H1 (cell line): ENCODE measurements around the gene NDUFB2. TPM values are rescaled to one million over a fixed set of nuclear protein-coding genes. Genes with fewer than 3 reads are reported as not detected.

Experiments used
- CTCF ChIA-PET: fragments of 300-600 bp; sonication (Branson Sonifier 250); formaldehyde crosslinking; loops from one replicate; lab custom pipeline; 2021; ENCODE audit not compliant: partially characterized antibody; lab: Charles Lee
- POLR2A ChIA-PET: fragments of 300-600 bp; sonication (Branson Sonifier 250); formaldehyde crosslinking; loops from one replicate; lab custom pipeline; 2021; ENCODE audit warnings: inconsistent platforms; ENCODE audit not compliant: partially characterized antibody; lab: Charles Lee
- DNase-seq, 2 experiments: peaks; one replicate each; pipeline versions ENCODE4 v3.0.0 to v3.0.0-alpha.2; 2010 to 2022; ENCODE audit warnings: low spot score in 2 of 2, low read depth in 1 of 2, mixed read lengths in 1 of 2
- FAIRE-seq: peaks from 2 replicates; lab custom pipeline; 2011; peaks lifted over from hg19 to GRCh38; lab: Jason Lieb, UNC
- H2AFZ ChIP-seq: 2 replicates; pipeline ENCODE4 v1.8.1; 2012; ENCODE audit warnings: low read length, inconsistent platforms
- H2AK5ac ChIP-seq: 2 replicates; pipeline ENCODE4 v1.6.1; 2013; ENCODE audit warnings: low read depth, low read length
- H2BK120ac ChIP-seq: replicated peaks from 2 replicates; pipeline ENCODE3; 2013; ENCODE audit warnings: low read depth, low read length, inconsistent platforms
- H2BK12ac ChIP-seq: 2 replicates; pipeline ENCODE4 v1.6.1; 2013; ENCODE audit warnings: low read depth, low read length
- H2BK15ac ChIP-seq: 2 replicates; pipeline ENCODE4 v1.6.1; 2013; ENCODE audit warnings: low read length
- H2BK20ac ChIP-seq: 2 replicates; pipeline ENCODE4 v1.6.1; 2013; ENCODE audit warnings: low read length
- H2BK5ac ChIP-seq: 2 replicates; pipeline ENCODE4 v1.6.1; 2013; ENCODE audit warnings: low read depth, low read length
- H3K14ac ChIP-seq: 2 replicates; pipeline ENCODE4 v1.6.1; 2013; ENCODE audit warnings: inconsistent platforms; ENCODE audit not compliant: insufficient read length
- H3K18ac ChIP-seq: 2 replicates; pipeline ENCODE4 v1.6.1; 2013; ENCODE audit warnings: low read length; ENCODE audit errors: extremely low read depth
- H3K23ac ChIP-seq: 2 replicates; pipeline ENCODE4 v1.6.1; 2013; ENCODE audit warnings: inconsistent platforms; ENCODE audit not compliant: insufficient read length
- H3K23me2 ChIP-seq: 2 replicates; pipeline ENCODE4 v1.6.1; 2013; ENCODE audit warnings: low read depth, low read length
- H3K27ac ChIP-seq: 2 replicates; pipeline ENCODE4 v1.6.1; 2011; ENCODE audit warnings: low read depth, low read length, inconsistent platforms
- H3K27me3 ChIP-seq, 4 experiments: replicated peaks in 1 of 4; 1 replicate in 1 of 4; 2 replicates in 3 of 4; pipeline versions ENCODE4 v1.6.1 to v1.8.1; 2011 to 2013; ENCODE audit warnings: low read length in 3 of 4, mild to moderate bottlenecking in 3 of 4, inconsistent platforms in 2 of 4, mixed read lengths in 2 of 4, moderate library complexity in 1 of 4; ENCODE audit not compliant: control insufficient read depth in 3 of 4, insufficient read depth in 3 of 4; ENCODE audit errors: extremely low read depth in 1 of 4
- H3K36me3 ChIP-seq, 4 experiments: 2 replicates each; pipeline versions ENCODE4 v1.6.1 to v1.8.1; 2011 to 2013; ENCODE audit warnings: mild to moderate bottlenecking in 4 of 4, low read length in 3 of 4, moderate library complexity in 2 of 4, control low read depth in 1 of 4, inconsistent platforms in 1 of 4; ENCODE audit not compliant: insufficient read depth in 4 of 4, control insufficient read depth in 2 of 4
- H3K4ac ChIP-seq: replicated peaks from 2 replicates; pipeline ENCODE3; 2013; ENCODE audit warnings: low read length, low read depth, mixed read lengths, inconsistent platforms; ENCODE audit not compliant: insufficient read length
- H3K4me1 ChIP-seq, 4 experiments: replicated peaks in 1 of 4; 1 replicate in 1 of 4; 2 replicates in 3 of 4; pipeline versions ENCODE4 v1.6.1 to v1.8.1; 2011 to 2013; ENCODE audit warnings: low read length in 3 of 4, inconsistent platforms in 2 of 4, mixed read lengths in 1 of 4; ENCODE audit not compliant: insufficient read depth in 4 of 4, control insufficient read depth in 3 of 4
- H3K4me2 ChIP-seq, 2 experiments: 2 replicates each; pipeline versions ENCODE4 v1.6.1 to v1.8.1; 2011 to 2013; ENCODE audit warnings: low read depth in 2 of 2, low read length in 2 of 2, control low read depth in 1 of 2, inconsistent platforms in 1 of 2, mild to moderate bottlenecking in 1 of 2; ENCODE audit not compliant: insufficient read depth in 1 of 2
- H3K4me3 ChIP-seq, 4 experiments: fragments of 200-600, 300-600 bp in 1 of 4; sonication (generic), shearing (Covaris generic), sonication (Bioruptor Twin) in 1 of 4; 2 replicates each; pipeline versions ENCODE4 v1.5.1 to v1.8.1; 2011 to 2016; ENCODE audit warnings: low read length in 4 of 4, low read depth in 3 of 4, control low read depth in 2 of 4, inconsistent platforms in 2 of 4, mild to moderate bottlenecking in 2 of 4, mixed read lengths in 1 of 4, moderate library complexity in 1 of 4; ENCODE audit not compliant: insufficient read depth in 2 of 4; ENCODE audit errors: extremely low read depth in 1 of 4
- H3K56ac ChIP-seq: replicated peaks from 2 replicates; pipeline ENCODE3; 2013; ENCODE audit warnings: low read depth, mild to moderate bottlenecking, mixed read lengths, low read length, inconsistent platforms; ENCODE audit not compliant: insufficient read length
- H3K79me1 ChIP-seq: 2 replicates; pipeline ENCODE4 v1.6.1; 2013; ENCODE audit warnings: low read depth, low read length, control low read depth
- H3K79me2 ChIP-seq, 2 experiments: 2 replicates each; pipeline versions ENCODE4 v1.6.1 to v1.8.1; 2012 to 2013; ENCODE audit warnings: low read length in 2 of 2, mild to moderate bottlenecking in 2 of 2, inconsistent platforms in 1 of 2; ENCODE audit not compliant: insufficient read depth in 2 of 2, control insufficient read depth in 1 of 2
- H3K9ac ChIP-seq, 4 experiments: replicated peaks in 1 of 4; 1 replicate in 1 of 4; 2 replicates in 3 of 4; pipeline versions ENCODE4 v1.6.1 to v1.8.1; 2011 to 2013; ENCODE audit warnings: low read depth in 3 of 4, low read length in 3 of 4, control low read depth in 2 of 4, mild to moderate bottlenecking in 2 of 4, moderate library complexity in 2 of 4, inconsistent platforms in 1 of 4; ENCODE audit errors: extremely low read depth in 1 of 4
- H3K9me3 ChIP-seq, 2 experiments: 2 replicates each; pipeline versions ENCODE4 v1.6.1 to v1.8.1; 2012 to 2013; ENCODE audit warnings: mild to moderate bottlenecking in 2 of 2, moderate library complexity in 2 of 2, control low read depth in 1 of 2, inconsistent platforms in 1 of 2, low read depth in 1 of 2, low read length in 1 of 2, mixed read lengths in 1 of 2; ENCODE audit not compliant: insufficient read depth in 2 of 2
- H4K20me1 ChIP-seq, 2 experiments: replicated peaks in 1 of 2; 2 replicates each; pipeline versions ENCODE3 to v1.8.1; 2011 to 2013; ENCODE audit warnings: inconsistent platforms in 2 of 2, low read length in 2 of 2, mild to moderate bottlenecking in 1 of 2; ENCODE audit not compliant: insufficient read depth in 2 of 2, control insufficient read depth in 1 of 2
- H4K5ac ChIP-seq: 2 replicates; pipeline ENCODE4 v1.6.1; 2013; ENCODE audit warnings: low read length, low read depth, mixed read lengths, inconsistent platforms; ENCODE audit not compliant: insufficient read length
- H4K8ac ChIP-seq: 2 replicates; pipeline ENCODE4 v1.8.0; 2013; ENCODE audit warnings: mild to moderate bottlenecking, moderate library complexity, low read length, inconsistent platforms; ENCODE audit not compliant: insufficient read depth; ENCODE audit errors: extremely low read depth
- H4K91ac ChIP-seq: replicated peaks from 2 replicates; pipeline ENCODE3; 2013; ENCODE audit warnings: low read length, mixed read lengths, inconsistent platforms; ENCODE audit not compliant: insufficient read length
- RNF2 ChIP-seq: fragments of 200-900, 300-1000 bp; sonication (generic); IDR thresholded peaks from 2 replicates; pipeline ENCODE4 v1.7.1; 2016; ENCODE audit warnings: borderline replicate concordance, low read depth, mild to moderate bottlenecking, antibody characterized with exemption, low read length; ENCODE audit not compliant: poor library complexity, severe bottlenecking; ENCODE audit errors: missing control alignments
- TEAD4 ChIP-seq: IDR thresholded peaks from 2 replicates; pipeline ENCODE4 v1.6.1; 2012; ENCODE audit warnings: low read depth, low read length, inconsistent platforms, mixed read lengths
- USF2 ChIP-seq: IDR thresholded peaks from 2 replicates; pipeline ENCODE4 v1.6.1; 2011; ENCODE audit warnings: low read length, improper control_type of control experiment
- WGBS, 2 experiments: shearing (Covaris generic) in 1 of 2; methylation state at CpG; one replicate each; pipeline versions ENCODE4 v1.1.6 to v1.1.7; 2013 to 2015; ENCODE audit warnings: low lambda C conversion rate in 2 of 2, mixed read lengths in 2 of 2, inconsistent platforms in 1 of 2, low coverage in 1 of 2, missing lambda C conversion rate in 1 of 2; ENCODE audit not compliant: insufficient replicate concordance in 2 of 2, insufficient coverage in 1 of 2, insufficient read length in 1 of 2; ENCODE audit errors: extremely low coverage in 1 of 2, missing lambda C conversion rate in 1 of 2; 5-methylcytosine and 5-hydroxymethylcytosine counted together
- polyA plus RNA-seq, 7 experiments: library from polyadenylated mRNA; depleted of rRNA in 3 of 7; stranded (reverse) in 5 of 7; unstranded in 2 of 7; fragments of >200 nt in 5 of 7; fragments of 200-250 nt in 2 of 7; gene quantifications; 1 replicate in 5 of 7; 2 replicates in 1 of 7; 4 replicates in 1 of 7; pipeline versions ENCODE4 v1.2.1 to v1.2.3, GENCODE V29; 2011 to 2013; ENCODE audit warnings: missing spikeins in 2 of 7, mixed read lengths in 2 of 7
- total RNA-seq: library from RNA; stranded (reverse); fragmentation: NEBNext Ultra II Directional; extraction: Animal tissue kit (Norgen Biotek cat#: 25700); gene quantifications from 2 replicates; pipeline ENCODE4 v1.2.1, GENCODE V29; 2021

Gene NDUFB2
- total and polyA plus RNA-seq, 2 of the 8 experiments (the other 6 are each of a cell fraction or from before 2014, with no cell fraction given), result 168 to 881 TPM

GRCh38 chr7:140681766-140682165 is 14.7 kb upstream of the NDUFB2 start:
- Histone ChIP-seq H3K23ac (no peak overlapping the region), H2BK5ac (no peak overlapping the region), H2AK5ac (no peak overlapping the region), H4K91ac (no peak overlapping the region), H3K14ac (no peak overlapping the region), H4K8ac (no peak overlapping the region), H3K4ac (no peak overlapping the region), H3K56ac (no peak overlapping the region)
- WGBS, 2 experiments, result 85% methylated on average over 3 of the region's 3 CpGs; no CpG with 5 or more reads in 1 of the 2 experiments
- POLR2A ChIA-PET, result no interaction called here
- DNase-seq (no peak), FAIRE-seq (no peak)
- TF ChIP-seq TEAD4, result no peak
- no peak for TF ChIP-seq USF2
- TF ChIP-seq RNF2, result no peak
- TF ChIP-seq, all 59 proteins: peak for 0
- Histone ChIP-seq H3K23me2 (no peaks in the 10 kb centered on the region), H3K9me3 (no peaks in the 10 kb centered on the region), H4K20me1 (no peaks in the 10 kb centered on the region), H3K4me1 (0 out of 7 replicates have a peak, but pooled peaks cover 0 to 2% (median 0%) of the 10 kb centered on the region in 4 experiments), H2BK15ac (no peak overlapping the region), H3K27ac (no peak overlapping the region), H2BK20ac (no peak overlapping the region), H2BK120ac (no peak overlapping the region), H3K4me2 (no peak overlapping the region), H3K9ac (no peak overlapping the region), H3K79me1 (no peaks in the 10 kb centered on the region), H2BK12ac (no peak overlapping the region), H4K5ac (no peak overlapping the region), H2AFZ (no peak overlapping the region), H3K27me3 (no peaks in the 10 kb centered on the region), H3K18ac (no peak overlapping the region), H3K36me3 (no peaks in the 10 kb centered on the region; a peak in 1 of 8 replicates), H3K4me3 (no peak overlapping the region), H3K79me2 (no peaks in the 10 kb centered on the region)
- CTCF ChIA-PET, result no interaction called here
